Skin epidermis (tissue), 12 donors: ENCODE results near the gene CFTR.
"Not testable (repeated sequence)": the region's sequence is repeated elsewhere in the genome, so short reads cannot be mapped to it uniquely, and the experiment has no call there.

Experiments
- H3K27ac ChIP-seq, 21 experiments: fragments of 200-600 bp; sonication (generic) in 11 of 21; one replicate each; pipeline ENCODE4 v1.5.0; 2020; ENCODE audit warnings: mild to moderate bottlenecking in 3 of 21, inconsistent platforms in 2 of 21, moderate library complexity in 2 of 21
- H3K4me3 ChIP-seq, 7 experiments: fragments of 200-600 bp; sonication (generic) in 2 of 7; one replicate each; pipeline ENCODE4 v1.5.0; 2020; ENCODE audit warnings: inconsistent platforms in 2 of 7, mild to moderate bottlenecking in 2 of 7, moderate library complexity in 1 of 7

Gene CFTR

DNA sequence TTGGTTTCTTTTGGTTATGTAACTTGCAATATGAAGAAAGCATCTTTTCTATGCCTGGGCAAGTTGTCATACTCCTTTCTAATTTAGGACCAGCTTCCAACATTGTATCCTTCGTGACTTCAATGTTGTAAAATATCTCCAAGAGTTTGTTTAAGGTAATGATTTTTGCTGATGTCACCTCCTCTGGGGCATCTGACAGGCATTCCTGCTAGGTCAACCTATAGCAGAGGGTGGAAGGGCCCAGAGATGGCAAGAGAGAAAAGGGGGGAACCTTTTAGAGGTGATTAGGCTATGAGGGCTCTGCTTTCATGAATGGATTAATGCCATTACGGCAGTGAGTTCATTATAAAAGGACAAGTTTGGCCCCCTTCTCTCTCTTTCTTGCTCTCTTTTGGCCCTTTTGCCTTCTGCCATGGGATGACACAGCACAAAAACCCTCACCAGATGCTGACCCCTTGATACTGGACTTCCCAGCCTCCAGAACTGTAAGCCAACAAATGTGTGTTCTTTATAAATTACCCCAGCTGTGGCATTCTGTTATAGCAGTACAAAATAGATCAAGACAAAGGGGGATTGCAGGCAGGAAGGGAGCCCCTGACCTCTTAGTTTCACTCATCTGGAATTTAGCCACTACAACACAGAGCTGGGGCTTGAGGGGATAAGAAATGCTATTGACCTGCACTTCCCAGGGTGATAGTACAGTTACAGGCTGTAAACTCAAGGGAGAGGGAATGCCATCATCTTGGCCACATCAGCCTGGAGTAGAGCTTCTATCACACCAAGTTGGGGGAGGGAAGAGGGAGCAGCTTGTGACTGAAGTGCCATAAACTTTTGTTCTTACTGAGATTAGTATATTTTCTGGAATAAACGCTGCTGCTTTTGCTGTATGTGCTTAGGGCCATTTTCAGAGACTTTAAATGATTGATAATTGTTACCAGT lies 195.9 kb downstream of the CFTR start:
- no peak overlapping the region for H3K27ac ChIP-seq
- H3K4me3 ChIP-seq: no peak overlapping the region

GRCh38 chr7:117679120-117679519 lies 199.3 kb downstream of the CFTR start:
- Histone ChIP-seq H3K4me3 (no peak overlapping the region), H3K27ac (no peak overlapping the region)

GRCh38 chr7:117682681-117683385 lies 203.0 kb downstream of the CFTR start:
- no peak overlapping the region for H3K27ac ChIP-seq
- no peak overlapping the region for H3K4me3 ChIP-seq

- no peak overlapping the region for H3K4me3 ChIP-seq
- no peak overlapping the region for H3K27ac ChIP-seq
Measured at GRCh38 chr7:117683430-117684175, 203.8 kb downstream of the CFTR start.

DNA sequence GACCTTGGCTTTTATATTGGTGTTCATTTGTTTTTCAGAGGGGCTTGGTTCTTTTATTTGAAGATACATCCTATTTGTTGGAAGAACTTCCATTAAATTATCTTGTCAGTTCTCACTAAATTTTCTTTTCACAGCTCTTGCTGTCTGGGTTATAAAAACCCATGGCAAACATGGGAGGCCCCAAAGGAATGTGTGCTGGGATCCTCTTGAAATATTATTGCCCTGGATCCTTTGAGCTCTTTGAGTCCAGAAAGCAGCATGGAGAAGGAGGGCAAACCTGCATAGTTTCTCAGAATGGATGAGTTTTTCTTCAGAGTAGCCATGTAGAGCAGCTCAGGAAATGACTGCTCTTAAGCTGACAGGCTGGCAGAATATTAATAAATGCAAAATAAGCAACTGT lies 206.0 kb downstream of the CFTR start:
- no peak overlapping the region for H3K27ac ChIP-seq
- no peak overlapping the region for H3K4me3 ChIP-seq

DNA sequence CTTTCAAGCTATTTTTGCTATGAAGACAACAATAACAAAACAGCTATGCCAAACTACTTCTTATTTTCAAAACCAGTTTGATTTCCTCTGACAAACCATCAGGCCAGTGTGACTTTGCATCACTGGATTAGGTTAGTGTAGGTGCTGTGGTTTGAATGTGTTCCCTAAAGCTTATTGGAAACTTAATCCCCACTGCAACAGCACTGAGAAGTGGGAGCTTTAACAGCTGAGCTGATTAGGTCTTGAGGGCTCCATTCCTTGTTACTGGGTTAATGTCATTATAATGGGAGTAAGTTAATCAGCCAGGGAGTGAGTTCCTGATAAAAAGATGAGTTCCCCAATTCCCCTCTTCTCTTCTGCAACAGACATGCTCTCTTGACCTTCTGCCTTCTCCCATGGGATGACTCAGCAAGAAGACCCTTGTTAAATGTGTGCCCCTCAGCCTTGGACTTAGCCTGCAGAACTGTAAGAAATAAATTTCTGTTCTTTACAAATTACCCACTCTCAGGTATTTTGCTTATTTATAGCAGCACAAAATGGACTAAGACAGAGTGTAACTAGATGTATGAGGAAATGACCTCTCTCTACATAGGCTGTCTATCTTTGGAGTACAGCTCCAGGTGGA lies 206.6 kb downstream of the CFTR start:
- no peak overlapping the region for H3K27ac ChIP-seq
- no peak overlapping the region for H3K4me3 ChIP-seq

DNA sequence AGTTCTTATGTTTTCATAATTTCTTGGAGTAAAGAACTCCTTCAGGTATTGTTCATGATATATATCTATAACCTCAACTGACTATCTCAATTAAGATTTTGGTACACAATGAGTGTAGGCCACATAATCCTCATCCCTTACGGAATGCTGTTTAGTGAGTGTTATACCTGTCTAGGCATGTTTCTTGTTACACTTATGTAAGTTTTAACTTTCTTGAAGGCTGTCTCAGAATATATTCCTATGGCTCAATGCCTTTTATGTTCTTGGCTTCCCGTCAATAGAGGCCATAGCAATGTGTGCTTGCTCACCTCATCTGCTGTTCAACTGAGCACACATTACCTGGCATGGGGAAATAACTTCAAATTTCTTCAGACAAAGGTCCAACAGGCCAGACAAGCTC lies 208.3 kb downstream of the CFTR start:
- Histone ChIP-seq H3K27ac (no peak overlapping the region), H3K4me3 (no peak overlapping the region)

- H3K27ac ChIP-seq: no peak overlapping the region
- no peak overlapping the region for H3K4me3 ChIP-seq
Measured at GRCh38 chr7:117689406-117689805, 209.6 kb downstream of the CFTR start.

DNA sequence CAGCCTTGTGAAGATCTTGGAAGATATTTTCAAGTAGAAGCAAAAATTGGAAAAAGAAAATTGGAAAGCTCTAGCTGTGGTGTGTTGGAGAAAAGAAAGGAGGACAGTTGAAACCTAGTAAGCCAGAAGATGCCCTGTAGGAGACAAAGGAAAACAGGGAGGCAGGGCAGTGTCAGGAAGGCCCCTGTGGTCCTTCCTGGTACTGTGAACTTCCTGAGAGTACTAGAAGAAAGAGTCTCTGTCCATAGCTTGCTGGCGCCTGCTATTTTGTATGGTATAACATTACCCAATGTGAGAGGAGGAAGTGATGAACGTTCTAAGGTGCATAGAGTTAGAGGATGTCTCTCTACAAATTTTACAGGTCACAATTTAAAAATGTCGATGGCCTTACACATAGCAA lies 210.3 kb downstream of the CFTR start:
- no peak overlapping the region for H3K4me3 ChIP-seq
- H3K27ac ChIP-seq: no peak overlapping the region

DNA sequence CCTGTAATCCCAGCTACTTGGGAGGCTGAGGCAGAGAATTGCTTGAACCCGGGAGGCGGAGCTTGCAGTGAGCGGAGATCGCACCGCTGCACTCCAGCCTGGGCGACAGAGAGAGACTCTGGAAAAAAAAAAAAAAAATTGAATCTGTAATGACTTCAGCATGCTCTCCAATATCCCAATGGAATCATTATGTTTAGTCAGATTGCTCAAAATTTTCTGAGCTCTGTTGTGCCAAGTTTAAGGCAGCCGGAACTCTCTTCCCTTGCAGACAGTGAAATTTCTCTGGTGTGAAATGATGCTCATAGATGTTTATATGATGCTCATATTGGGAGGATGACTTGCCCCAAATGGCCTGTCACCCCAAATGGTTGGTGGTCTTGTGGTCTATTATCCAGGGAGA lies 212.5 kb downstream of the CFTR start:
- no peak overlapping the region for H3K27ac ChIP-seq

GRCh38 chr7:117698018-117698417 lies 218.2 kb downstream of the CFTR start:
- Histone ChIP-seq H3K27ac (peak overlapping the region in 1 of 21 experiments; percentile 8), H3K4me3 (no peak overlapping the region)

More for the DNA sequence above, 212.5 kb downstream of the CFTR start:
- no peak overlapping the region for H3K4me3 ChIP-seq

DNA sequence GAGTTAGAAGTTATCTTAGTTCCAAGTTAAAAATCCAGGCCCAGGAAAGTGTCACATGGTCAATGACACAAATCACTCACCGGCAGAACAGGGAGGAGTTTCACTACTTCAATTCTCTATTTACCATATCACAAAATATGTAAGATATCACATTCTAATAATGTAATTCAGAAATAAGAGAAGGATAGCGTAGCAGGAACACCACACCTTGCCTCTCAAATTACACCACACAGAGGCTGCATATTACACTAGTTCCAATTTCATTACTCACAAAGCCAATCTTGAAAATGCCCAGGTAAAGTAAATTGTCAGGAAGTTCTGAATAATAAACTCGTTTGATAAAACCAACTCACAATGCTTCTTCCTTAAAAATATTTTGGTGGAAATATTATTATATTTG lies 224.2 kb downstream of the CFTR start:
- Histone ChIP-seq H3K4me3 (no peak overlapping the region), H3K27ac (no peak overlapping the region)

DNA sequence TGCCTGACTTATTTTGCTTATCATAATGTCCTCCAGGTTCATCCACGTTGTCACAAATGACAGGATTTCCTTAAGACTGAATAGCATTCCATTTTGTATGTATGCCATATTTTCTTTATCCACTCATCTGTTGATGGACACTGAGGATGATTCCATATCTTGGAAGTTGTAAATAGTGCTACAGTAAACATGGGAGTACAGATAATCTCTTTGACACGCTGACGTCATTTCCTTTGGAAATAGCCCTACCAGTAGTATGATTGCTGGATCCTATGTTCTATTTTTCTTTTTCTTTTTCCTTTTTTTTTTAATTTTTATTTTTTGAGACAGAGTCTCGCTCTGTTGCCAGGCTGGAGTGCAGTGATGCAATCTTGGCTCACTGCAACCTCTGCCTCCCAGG lies 225.8 kb downstream of the CFTR start:
- H3K27ac ChIP-seq: no peak overlapping the region
- no peak overlapping the region for H3K4me3 ChIP-seq

DNA sequence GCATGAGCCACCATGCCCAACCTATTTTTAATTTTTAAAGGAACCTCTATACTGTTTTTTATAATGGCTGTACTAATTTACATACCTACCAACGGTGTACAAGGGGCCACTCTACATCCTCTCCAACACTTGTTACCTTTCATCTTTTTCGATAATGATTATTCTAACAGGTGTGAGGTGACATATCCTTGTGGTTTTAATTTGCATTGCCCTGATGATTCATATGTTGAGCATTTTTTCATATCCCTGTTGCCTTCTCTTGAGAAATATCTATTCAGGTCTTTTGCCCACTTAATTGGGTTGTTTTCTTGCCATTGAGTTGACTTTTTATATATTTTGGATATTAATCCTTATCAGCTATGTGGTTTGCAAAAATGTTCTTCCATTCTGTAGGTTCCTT lies 226.4 kb downstream of the CFTR start:
- H3K4me3 ChIP-seq: no peak overlapping the region
- no peak overlapping the region for H3K27ac ChIP-seq

GRCh38 chr7:117707080-117707479 lies 227.3 kb downstream of the CFTR start:
- no peak overlapping the region for H3K4me3 ChIP-seq
- H3K27ac ChIP-seq: no peak overlapping the region

DNA sequence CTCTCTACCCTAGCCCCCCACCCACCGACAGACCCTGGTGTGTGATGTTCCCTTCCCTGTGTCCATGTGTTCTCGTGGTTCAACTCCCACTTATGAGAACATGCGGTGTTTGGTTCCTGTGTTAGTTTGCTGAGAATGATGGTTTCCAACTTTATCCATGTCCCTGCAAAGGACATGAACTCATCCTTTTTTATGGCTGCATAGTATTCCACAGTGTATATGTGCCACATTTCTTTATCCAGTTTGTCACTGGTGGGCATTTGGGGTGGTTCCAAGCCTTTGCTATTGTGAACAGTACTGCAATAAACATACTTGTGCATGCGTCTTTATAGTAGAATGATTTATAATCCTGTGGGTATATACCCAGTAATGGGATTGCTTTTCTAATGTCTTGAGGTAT lies 228.3 kb downstream of the CFTR start:
- not testable (repeated sequence) for H3K4me3 ChIP-seq, H3K27ac ChIP-seq

GRCh38 chr7:117711556-117711955 lies 231.7 kb downstream of the CFTR start:
- no peak overlapping the region for H3K4me3 ChIP-seq
- H3K27ac ChIP-seq: no peak overlapping the region

DNA sequence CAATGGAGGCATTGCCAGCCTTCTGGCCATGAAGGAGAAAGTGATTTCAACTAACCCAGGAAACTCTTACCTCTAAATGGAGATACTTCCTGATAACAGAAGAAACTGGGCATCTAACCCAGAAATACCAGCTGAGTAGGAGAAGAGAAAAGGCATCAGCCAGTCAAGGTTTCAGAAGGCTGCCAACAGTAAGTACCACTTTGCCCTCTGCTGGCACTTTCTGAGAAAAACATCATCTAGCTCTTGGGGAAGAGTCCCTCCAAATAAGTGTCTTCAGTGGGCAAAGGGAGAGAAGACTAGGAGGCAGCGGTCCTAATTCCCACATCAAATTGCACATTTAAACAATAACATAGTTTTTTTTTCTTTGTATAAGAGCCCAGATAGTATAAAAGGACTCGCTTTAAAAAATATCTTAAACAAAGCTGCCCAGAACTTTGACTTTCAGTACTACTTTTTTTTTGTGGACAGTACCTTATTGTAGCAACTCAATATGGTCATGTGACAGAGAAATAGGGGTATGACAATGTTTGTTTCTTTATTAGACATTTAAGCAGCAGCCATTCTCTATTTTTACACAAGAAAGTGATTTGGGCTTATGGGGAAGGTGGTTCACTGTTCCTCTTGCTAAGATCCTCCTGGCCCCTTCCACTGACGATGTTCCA lies 236.1 kb downstream of the CFTR start:
- Histone ChIP-seq H3K27ac (no peak overlapping the region), H3K4me3 (no peak overlapping the region)

DNA sequence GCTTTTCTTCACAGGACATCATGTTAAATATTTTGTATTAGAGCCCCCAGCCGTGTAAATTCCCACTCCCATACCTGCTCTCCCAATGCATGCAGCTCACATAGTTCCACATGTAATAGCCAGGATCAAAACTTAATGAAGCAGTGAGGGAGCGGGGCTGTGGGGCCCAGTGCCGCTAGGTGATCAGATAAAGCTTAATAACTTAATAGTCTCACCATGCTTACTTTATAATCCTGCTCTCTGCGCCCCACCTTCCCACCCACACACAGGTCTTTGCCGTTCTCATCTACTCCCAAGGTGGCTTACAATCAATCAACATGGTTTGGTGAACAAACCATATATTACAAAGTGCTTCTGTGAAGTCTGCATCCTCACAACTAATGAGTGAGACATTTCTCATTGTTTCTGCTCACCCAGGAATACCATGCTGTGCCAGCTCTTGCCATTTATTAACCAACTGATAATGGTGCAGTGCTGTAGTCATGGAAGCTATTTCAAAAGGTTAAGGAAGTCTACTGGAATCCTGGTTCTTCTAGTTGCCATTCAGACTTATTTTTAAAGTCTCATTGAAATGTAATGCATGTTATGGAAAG lies 237.0 kb downstream of the CFTR start:
- Histone ChIP-seq H3K4me3 (no peak overlapping the region), H3K27ac (no peak overlapping the region)
